Ascending aorta (tissue), 2 donors: ENCODE results near the gene GJA8. TPM values are rescaled to one million over a fixed set of nuclear protein-coding genes. Genes with fewer than 3 reads are reported as not detected.
"Not testable (repeated sequence)": the region's sequence is repeated elsewhere in the genome, so short reads cannot be mapped to it uniquely, and the experiment has no call there.

ENCODE experiments used
- DNase-seq, 2 donors: peaks; one replicate each; pipeline ENCODE4 v3.0.0-alpha.2; 2019; ENCODE audit warnings: low spot score in 2 of 2
- H3K27ac ChIP-seq, 2 donors: fragments of 200-600 bp; sonication (generic); one replicate each; pipeline ENCODE4 v1.5.1; 2016 to 2017; ENCODE audit warnings: mild to moderate bottlenecking in 1 of 2
- H3K27me3 ChIP-seq: fragments of 200-600 bp; sonication (generic); one replicate; pipeline ENCODE4 v1.5.1; 2017
- H3K36me3 ChIP-seq, 2 donors: fragments of 200-600 bp; sonication (generic); one replicate each; pipeline ENCODE4 v1.5.1; 2016
- H3K4me1 ChIP-seq, 2 donors: fragments of 200-600 bp; sonication (generic); one replicate each; pipeline ENCODE4 v1.5.1; 2016 to 2017; ENCODE audit warnings: mild to moderate bottlenecking in 1 of 2
- H3K4me3 ChIP-seq, 2 donors: fragments of 200-600 bp; sonication (generic); one replicate each; pipeline ENCODE4 v1.5.1; 2016 to 2017; ENCODE audit warnings: mild to moderate bottlenecking in 1 of 2
- H3K9me3 ChIP-seq, 2 donors: fragments of 200-600 bp; sonication (generic); one replicate each; pipeline ENCODE4 v1.5.1; 2016
- CTCF ChIP-seq, 3 experiments: fragments of 200-600 bp in 2 of 3; fragments of 450-650 bp in 1 of 3; sonication (generic) in 2 of 3; IDR thresholded peaks; one replicate each; pipeline ENCODE4 v1.5.1; 2016 to 2019; ENCODE audit warnings: antibody characterized with exemption in 3 of 3, mild to moderate bottlenecking in 1 of 3, moderate library complexity in 1 of 3
- intact Hi-C: fragments of 100-400 bp; cut with DNase I; formaldehyde crosslinking; loops from one replicate; pipeline ENCODE4 v1.15.1; 2023
- total RNA-seq: library from RNA; depleted of rRNA; stranded (reverse); fragments of >200 nt; gene quantifications from one replicate; pipeline ENCODE4 v1.1.0, GENCODE V29; 2016

Gene GJA8
- not detected for total RNA-seq

GRCh38 chr1:147902253-147902845 is at the start of gene GJA8:
Gene GJA8 (plus strand): TSS chr1:147902795. CDS start chr1:147907956, 5,161 bp downstream.
- Histone ChIP-seq H3K9me3 (no peaks in the 10 kb centered on the region), H3K36me3 (no peaks in the 10 kb centered on the region), H3K4me1 (no peaks in the 10 kb centered on the region), H3K4me3 (no peak within 1 kb of the TSS), H3K27ac (no peak within 1 kb of the TSS), H3K27me3 (no peaks in the 10 kb centered on the region)
- intact Hi-C loops, result loop anchor here (5.0 kb wide), 1 partner anchor 415 kb away; no protein-coding TSS in a partner anchor
- DNase-seq, result no peak
- no peak for TF ChIP-seq CTCF (IDR thresholded peaks at IDR 0.05)

- no peaks in the 10 kb centered on the region for H3K36me3 ChIP-seq
- DNase-seq, result no peak
- no peaks in the 10 kb centered on the region for H3K4me1 ChIP-seq
- no peaks in the 10 kb centered on the region for H3K27me3 ChIP-seq
- no peak for TF ChIP-seq CTCF (IDR thresholded peaks at IDR 0.05)
- no peak overlapping the region for H3K4me3 ChIP-seq
- intact Hi-C loops, result no loop called here
- H3K27ac ChIP-seq, result peak overlapping the region; percentile 23 to 43
- no peaks in the 10 kb centered on the region for H3K9me3 ChIP-seq
These were observed 49.2 kb upstream of the GJA8 start for GRCh38 chr1:147853391-147853790.

- H3K27ac ChIP-seq, H3K27me3 ChIP-seq, H3K4me3 ChIP-seq, H3K9me3 ChIP-seq, H3K4me1 ChIP-seq, intact Hi-C loops, H3K36me3 ChIP-seq, DNase-seq: not testable (repeated sequence)
These were observed 47.6 kb upstream of the GJA8 start for GRCh38 chr1:147854989-147855388.

GRCh38 chr1:147855996-147856395 is 46.6 kb upstream of the GJA8 start:
- H3K4me3 ChIP-seq, H3K36me3 ChIP-seq, DNase-seq, H3K27me3 ChIP-seq, H3K4me1 ChIP-seq, H3K27ac ChIP-seq, H3K9me3 ChIP-seq, intact Hi-C loops: not testable (repeated sequence)

- intact Hi-C loops, DNase-seq, H3K36me3 ChIP-seq: not testable (repeated sequence)
These were observed 35.4 kb upstream of the GJA8 start for GRCh38 chr1:147867204-147867603.

GRCh38 chr1:147878022-147878421 is 24.6 kb upstream of the GJA8 start:
- DNase-seq, result no peak
- intact Hi-C loops, result no loop called here
- H3K27ac ChIP-seq, result no peak overlapping the region
- H3K9me3 ChIP-seq, result no peaks in the 10 kb centered on the region
- TF ChIP-seq CTCF (IDR thresholded peaks at IDR 0.05), result no peak
- no peaks in the 10 kb centered on the region for H3K27me3 ChIP-seq
- H3K4me3 ChIP-seq, result no peak overlapping the region
- peaks cover 0 to 5% of the 10 kb centered on the region in 2 donors for H3K4me1 ChIP-seq
- H3K36me3 ChIP-seq, result no peaks in the 10 kb centered on the region

More at GRCh38 chr1:147867204-147867603, 35.4 kb upstream of the GJA8 start:
- H3K9me3 ChIP-seq, H3K4me1 ChIP-seq, H3K27me3 ChIP-seq, H3K4me3 ChIP-seq, H3K27ac ChIP-seq: not testable (repeated sequence)

- Histone ChIP-seq H3K36me3 (no peaks in the 10 kb centered on the region), H3K9me3 (no peaks in the 10 kb centered on the region), H3K4me1 (peaks cover 0 to 5% of the 10 kb centered on the region in 2 donors), H3K27me3 (no peaks in the 10 kb centered on the region), H3K4me3 (no peak overlapping the region), H3K27ac (no peak overlapping the region)
- intact Hi-C loops, result no loop called here
- DNase-seq, result no peak
- TF ChIP-seq CTCF (IDR thresholded peaks at IDR 0.05), result no peak
These were observed 22.7 kb upstream of the GJA8 start for GRCh38 chr1:147879911-147880310.
